Left lung (tissue), 10 donors: Measurements from ENCODE around the gene CSN1S1. TPM values are rescaled to one million over a fixed set of nuclear protein-coding genes. Genes with fewer than 3 reads are reported as not detected.

ENCODE experiments used
- ATAC-seq: fragments of 200-7000 bp; cut with Tn5 transposase; one replicate; pipeline ENCODE4 v1.9.1; 2020; ENCODE audit warnings: moderate library complexity
- DNase-seq, 4 donors: peaks; one replicate each; pipeline ENCODE4 v3.0.0-alpha.2; 2013 to 2020
- H3K27ac ChIP-seq, 2 donors: fragments of 200-600 bp; sonication (generic) in 1 of 2; one replicate each; pipeline versions ENCODE4 v1.5.0 to v1.8.0; 2020 to 2021
- H3K27me3 ChIP-seq, 2 donors: fragments of 200-600 bp; sonication (generic) in 1 of 2; one replicate each; pipeline versions ENCODE4 v1.5.0 to v1.8.0; 2020 to 2021
- H3K36me3 ChIP-seq, 2 donors: fragments of 200-600 bp; sonication (generic) in 1 of 2; one replicate each; pipeline versions ENCODE4 v1.5.0 to v1.8.0; 2020 to 2021
- H3K4me1 ChIP-seq, 2 donors: fragments of 200-600 bp; one replicate each; pipeline ENCODE4 v1.8.0; 2021
- H3K4me3 ChIP-seq, 2 donors: fragments of 200-600 bp; sonication (generic) in 1 of 2; one replicate each; pipeline versions ENCODE4 v1.5.0 to v1.8.0; 2020 to 2021; ENCODE audit warnings: mild to moderate bottlenecking in 1 of 2
- H3K9me3 ChIP-seq, 2 donors: fragments of 200-600 bp; sonication (generic) in 1 of 2; one replicate each; pipeline versions ENCODE4 v1.5.0 to v1.8.0; 2020 to 2021
- CTCF ChIP-seq, 2 donors: fragments of 200-600 bp; sonication (generic) in 1 of 2; IDR thresholded peaks; one replicate each; pipeline versions ENCODE4 v1.5.0 to v1.8.0; 2021; ENCODE audit warnings: antibody characterized with exemption in 2 of 2
- intact Hi-C, 2 donors: fragments of 100-400 bp; cut with DNase I; formaldehyde crosslinking; loops; one replicate each; pipeline versions ENCODE4 v1.11.2 to v1.14.2; 2022
- polyA plus RNA-seq, 6 donors: library from polyadenylated mRNA; unstranded; fragments of 120-200 nt; gene quantifications; one replicate each; pipeline ENCODE4 v1.2.1, GENCODE V29; 2013; ENCODE audit not compliant: insufficient read length in 6 of 6
- total RNA-seq, 2 donors: library from RNA; stranded (reverse); fragmentation: NEBNext Ultra II Directional; extraction: Animal tissue kit (Norgen Biotek cat#: 25700); gene quantifications; one replicate each; pipeline ENCODE4 v1.2.1, GENCODE V29; 2021
- donor health status: DM: no; HTN: yes; CAD: no.
- donor health status: DM: no; HTN: no; CAD: no.

The CSN1S1 gene
- total and polyA plus RNA-seq, 8 donors: not detected

GRCh38 chr4:69986663-69987062, 55.8 kb downstream of the CSN1S1 start:
- DNase-seq (no peak), ATAC-seq (no peak)
- no peaks in the 10 kb centered on the region for H3K27me3 ChIP-seq
- intact Hi-C loops: no loop called here
- no peaks in the 10 kb centered on the region for H3K36me3 ChIP-seq
- no peaks in the 10 kb centered on the region for H3K9me3 ChIP-seq
- H3K27ac ChIP-seq: no peak overlapping the region
- no peaks in the 10 kb centered on the region for H3K4me1 ChIP-seq
- TF ChIP-seq CTCF (IDR thresholded peaks at IDR 0.05): no peak
- no peak overlapping the region for H3K4me3 ChIP-seq

- Histone ChIP-seq H3K4me1 (no peaks in the 10 kb centered on the region), H3K27ac (no peak overlapping the region), H3K36me3 (no peaks in the 10 kb centered on the region), H3K27me3 (no peaks in the 10 kb centered on the region), H3K9me3 (no peaks in the 10 kb centered on the region), H3K4me3 (no peak overlapping the region)
- ATAC-seq (no peak), DNase-seq (no peak)
- TF ChIP-seq CTCF (IDR thresholded peaks at IDR 0.05): no peak
- intact Hi-C loops: no loop called here
Measured at GRCh38 chr4:69991016-69991415, 60.1 kb downstream of the CSN1S1 start.

- no peak for DNase-seq
Measured at GRCh38 chr4:69994782-69995181, 63.9 kb downstream of the CSN1S1 start.

GRCh38 chr4:69995526-69996016, 64.7 kb downstream of the CSN1S1 start, which contains the start of gene STATH:
TSS of gene STATH (plus strand) at chr4:69995966. CDS start at chr4:69998438, 2,472 bp downstream.
- no peaks in the 10 kb centered on the region for H3K36me3 ChIP-seq
- H3K4me3 ChIP-seq: no peak within 1 kb of the TSS
- DNase-seq (no peak), ATAC-seq (no peak)
- no peak for TF ChIP-seq CTCF (IDR thresholded peaks at IDR 0.05)
- H3K27me3 ChIP-seq: no peaks in the 10 kb centered on the region
- no peaks in the 10 kb centered on the region for H3K9me3 ChIP-seq
- no peaks in the 10 kb centered on the region for H3K4me1 ChIP-seq
- H3K27ac ChIP-seq: no peak within 1 kb of the TSS
- intact Hi-C loops: no loop called here

More at GRCh38 chr4:69994782-69995181, 63.9 kb downstream of the CSN1S1 start:
- H3K27ac ChIP-seq: no peak overlapping the region
- no peaks in the 10 kb centered on the region for H3K27me3 ChIP-seq
- no peaks in the 10 kb centered on the region for H3K9me3 ChIP-seq
- H3K4me1 ChIP-seq: no peaks in the 10 kb centered on the region
- no peaks in the 10 kb centered on the region for H3K36me3 ChIP-seq
- no peak for TF ChIP-seq CTCF (IDR thresholded peaks at IDR 0.05)
- intact Hi-C loops: no loop called here
- H3K4me3 ChIP-seq: no peak overlapping the region
- ATAC-seq: no peak

Other genes starting within 250 kb of the CSN1S1 start
- 10 to 100 TPM in 1 of 2 donors, 1 to 10 TPM in 1; 6.7 to 25.0 TPM for gene SULT1B1, start 170.4 kb upstream of the CSN1S1 start, total RNA-seq
- 1 to 10 TPM; 1.0 to 2.7 (median 2.2) TPM for gene SULT1B1, start 170.4 kb upstream of the CSN1S1 start, polyA plus RNA-seq
- gene SULT1E1, start 70.9 kb upstream of the CSN1S1 start, total RNA-seq: 10 to 100 TPM in 1 of 2 donors, 1 to 10 TPM in 1; 7.7 to 12.0 TPM
- gene SULT1E1, start 70.9 kb upstream of the CSN1S1 start, polyA plus RNA-seq: 100 to 1,000 TPM; 179 to 311 (median 229) TPM
- gene CSN2, start 34.7 kb downstream of the CSN1S1 start, total RNA-seq: not detected
- gene CSN2, start 34.7 kb downstream of the CSN1S1 start, polyA plus RNA-seq: not detected
- gene STATH, start 64.9 kb downstream of the CSN1S1 start, total RNA-seq: not detected
- gene STATH, start 64.9 kb downstream of the CSN1S1 start, polyA plus RNA-seq: not detected
- not detected for gene HTN3, start 97.4 kb downstream of the CSN1S1 start, total RNA-seq
- not detected for gene HTN3, start 97.4 kb downstream of the CSN1S1 start, polyA plus RNA-seq
- not detected for gene HTN1, start 119.4 kb downstream of the CSN1S1 start, total RNA-seq
- gene HTN1, start 119.4 kb downstream of the CSN1S1 start, polyA plus RNA-seq: under 1 TPM in 3 of 6 donors, not detected in 3; 0.05 to 0.06 (median 0.06) TPM
- not detected for gene PRR27, start 223.2 kb downstream of the CSN1S1 start, total RNA-seq
- gene PRR27, start 223.2 kb downstream of the CSN1S1 start, polyA plus RNA-seq: under 1 TPM; 0.03 to 0.18 (median 0.12) TPM